Stimulated activated memory B cell treated with anti-CD40 and anti-IgM and Interleukin-4, amounts not matched to agents 10 μg/mL and 1 μg/mL and 100 μg/mL, for 72 hours (primary cell): ENCODE results near the gene CBX1.
"Not testable (repeated sequence)": the region's sequence is repeated elsewhere in the genome, so short reads cannot be mapped to it uniquely, and the experiment has no call there.

Source experiments
- ATAC-seq: fragments of 150-1000 bp; cut with Tn5 transposase; 2 replicates; pipeline ENCODE4 v1.10.0; 2021
- H3K27ac Mint-ChIP-seq: one replicate; pipeline ENCODE4 v1.8.0; 2022; ENCODE audit warnings: mild to moderate bottlenecking, mixed read lengths
- H3K27me3 Mint-ChIP-seq: one replicate; pipeline ENCODE4 v1.8.0; 2022; ENCODE audit warnings: mixed read lengths
- H3K36me3 Mint-ChIP-seq: one replicate; pipeline ENCODE4 v1.8.0; 2022; ENCODE audit warnings: mixed read lengths
- H3K4me1 Mint-ChIP-seq: one replicate; pipeline ENCODE4 v1.8.0; 2022; ENCODE audit warnings: mixed read lengths
- H3K4me3 Mint-ChIP-seq: one replicate; pipeline ENCODE4 v1.8.0; 2022; ENCODE audit warnings: mild to moderate bottlenecking, moderate library complexity, mixed read lengths
- H3K9me3 Mint-ChIP-seq: one replicate; pipeline ENCODE4 v1.8.0; 2022; ENCODE audit warnings: mixed read lengths

Gene CBX1

DNA sequence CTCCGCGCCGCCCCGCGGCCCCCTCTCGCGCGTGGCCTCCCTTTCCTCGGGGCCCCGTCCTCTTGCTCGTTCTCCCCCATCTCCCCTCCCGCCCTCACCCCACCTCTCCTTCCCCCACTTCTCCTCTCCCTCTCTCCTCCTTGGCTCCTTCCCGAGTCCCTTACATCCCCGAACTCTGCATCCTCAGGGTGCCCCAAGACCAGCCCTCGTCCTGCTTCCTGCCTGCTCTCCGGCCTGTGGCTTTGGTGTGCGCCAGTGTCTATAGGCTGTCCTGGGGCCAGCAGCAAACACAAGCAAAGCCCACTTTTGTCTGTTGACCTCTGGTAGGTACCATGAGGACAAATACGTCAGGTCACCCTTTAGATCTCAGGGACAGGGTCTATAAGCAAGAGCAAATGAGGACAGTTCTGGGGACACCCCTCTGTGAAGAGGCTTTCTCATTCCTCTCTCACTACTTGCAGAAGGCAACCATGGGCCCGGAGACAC lies 63.4 kb downstream of the CBX1 start:
- Mint-ChIP-seq H3K36me3 (no peaks in the 10 kb centered on the region), H3K27ac (peak overlapping the region; percentile 83), H3K4me3 (peak overlapping the region; percentile 93), H3K4me1 (peaks cover 22% of the 10 kb centered on the region), H3K27me3 (peaks cover 9% of the 10 kb centered on the region), H3K9me3 (no peaks in the 10 kb centered on the region)
- no peak for ATAC-seq

GRCh38 chr17:48037036-48037837 lies 64.0 kb downstream of the CBX1 start, which contains the start of gene COPZ2:
Gene COPZ2, minus strand, starts transcription at chr17:48037797. Its CDS starts 20 bp downstream, at chr17:48037777.
- Mint-ChIP-seq H3K27me3 (peaks cover 9% of the 10 kb centered on the region), H3K27ac (peak within 1 kb of the TSS; percentile 83), H3K9me3 (no peaks in the 10 kb centered on the region), H3K4me3 (peak within 1 kb of the TSS; percentile 93), H3K4me1 (peaks cover 22% of the 10 kb centered on the region), H3K36me3 (no peaks in the 10 kb centered on the region)
- ATAC-seq: peak; percentile 88

- no peaks in the 10 kb centered on the region for H3K36me3 Mint-ChIP-seq
- peak overlapping the region; percentile 83 for H3K27ac Mint-ChIP-seq
- H3K4me3 Mint-ChIP-seq: peak overlapping the region; percentile 93
- peaks cover 22% of the 10 kb centered on the region for H3K4me1 Mint-ChIP-seq
- ATAC-seq: no peak
- peaks cover 9% of the 10 kb centered on the region for H3K27me3 Mint-ChIP-seq
- H3K9me3 Mint-ChIP-seq: no peaks in the 10 kb centered on the region
Measured at GRCh38 chr17:48036693-48037035, 64.6 kb downstream of the CBX1 start.

- H3K36me3 Mint-ChIP-seq, ATAC-seq, H3K27me3 Mint-ChIP-seq, H3K27ac Mint-ChIP-seq, H3K9me3 Mint-ChIP-seq, H3K4me3 Mint-ChIP-seq: not testable (repeated sequence)
- peaks cover 22% of the 10 kb centered on the region for H3K4me1 Mint-ChIP-seq
Measured at GRCh38 chr17:48034734-48035133, 66.5 kb downstream of the CBX1 start.

GRCh38 chr17:48031966-48032365 lies 69.3 kb downstream of the CBX1 start:
- no peak overlapping the region for H3K4me3 Mint-ChIP-seq
- H3K4me1 Mint-ChIP-seq: peaks cover 10% of the 10 kb centered on the region
- no peak for ATAC-seq
- no peaks in the 10 kb centered on the region for H3K27me3 Mint-ChIP-seq
- H3K27ac Mint-ChIP-seq: no peak overlapping the region
- no peaks in the 10 kb centered on the region for H3K36me3 Mint-ChIP-seq
- no peaks in the 10 kb centered on the region for H3K9me3 Mint-ChIP-seq

- Mint-ChIP-seq H3K4me1 (peaks cover 18% of the 10 kb centered on the region), H3K4me3 (no peak overlapping the region), H3K9me3 (no peaks in the 10 kb centered on the region), H3K36me3 (no peaks in the 10 kb centered on the region), H3K27me3 (no peaks in the 10 kb centered on the region), H3K27ac (no peak overlapping the region)
- ATAC-seq: no peak
Measured at GRCh38 chr17:48030531-48030930, 70.7 kb downstream of the CBX1 start.

GRCh38 chr17:48028736-48029135 lies 72.5 kb downstream of the CBX1 start:
- H3K4me3 Mint-ChIP-seq: no peak overlapping the region
- H3K9me3 Mint-ChIP-seq: no peaks in the 10 kb centered on the region
- H3K36me3 Mint-ChIP-seq: no peaks in the 10 kb centered on the region
- no peak for ATAC-seq
- H3K27me3 Mint-ChIP-seq: no peaks in the 10 kb centered on the region
- no peak overlapping the region for H3K27ac Mint-ChIP-seq
- H3K4me1 Mint-ChIP-seq: peaks cover 33% of the 10 kb centered on the region

GRCh38 chr17:48027322-48027981 lies 73.8 kb downstream of the CBX1 start:
- Mint-ChIP-seq H3K4me1 (peaks cover 45% of the 10 kb centered on the region), H3K9me3 (no peaks in the 10 kb centered on the region), H3K4me3 (no peak overlapping the region), H3K27me3 (peaks cover 10% of the 10 kb centered on the region), H3K36me3 (no peaks in the 10 kb centered on the region), H3K27ac (no peak overlapping the region)
- ATAC-seq: no peak

GRCh38 chr17:48026502-48027321 lies 74.6 kb downstream of the CBX1 start:
- peak; percentile 54 for ATAC-seq
- Mint-ChIP-seq H3K27ac (no peak overlapping the region), H3K36me3 (no peaks in the 10 kb centered on the region), H3K27me3 (peaks cover 11% of the 10 kb centered on the region), H3K4me1 (peaks cover 45% of the 10 kb centered on the region), H3K9me3 (no peaks in the 10 kb centered on the region), H3K4me3 (no peak overlapping the region)

DNA sequence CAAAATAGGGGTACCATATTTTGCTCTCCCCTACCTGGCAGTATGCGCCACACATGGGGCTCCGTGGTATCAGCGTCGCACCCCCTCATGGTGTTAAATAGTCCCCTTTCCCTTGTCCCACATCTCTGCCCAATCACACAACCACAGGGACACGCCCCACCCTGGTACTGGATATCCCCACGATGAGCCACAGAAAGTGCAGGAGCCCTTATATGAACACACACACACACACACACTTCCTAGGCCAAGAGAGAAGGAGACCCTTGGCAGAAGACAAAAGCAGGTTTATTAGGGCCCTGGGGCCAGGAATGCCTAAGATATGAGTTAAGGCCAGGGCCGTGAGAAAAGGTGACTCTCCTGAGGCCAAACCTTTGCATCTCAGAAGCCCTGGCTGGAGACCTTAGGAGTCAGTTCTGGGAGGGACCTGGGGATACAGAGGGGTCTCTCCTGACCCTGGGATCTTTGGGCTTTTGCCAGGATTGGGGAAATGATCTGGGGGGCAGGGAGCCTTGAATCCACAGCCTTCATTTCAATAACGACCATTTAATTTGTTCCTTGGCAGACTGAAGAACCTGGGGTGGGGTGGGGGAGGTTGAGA lies 75.3 kb downstream of the CBX1 start:
- peaks cover 11% of the 10 kb centered on the region for H3K27me3 Mint-ChIP-seq
- no peaks in the 10 kb centered on the region for H3K9me3 Mint-ChIP-seq

GRCh38 chr17:48025040-48025903 lies 76.0 kb downstream of the CBX1 start:
- no peaks in the 10 kb centered on the region for H3K9me3 Mint-ChIP-seq
- ATAC-seq: peak; percentile 95
- H3K36me3 Mint-ChIP-seq: no peaks in the 10 kb centered on the region
- peaks cover 45% of the 10 kb centered on the region for H3K4me1 Mint-ChIP-seq
- H3K27ac Mint-ChIP-seq: peak overlapping the region; percentile 77
- peaks cover 11% of the 10 kb centered on the region for H3K27me3 Mint-ChIP-seq
- H3K4me3 Mint-ChIP-seq: peak overlapping the region; percentile 85

More for the DNA sequence above, 75.3 kb downstream of the CBX1 start:
- Mint-ChIP-seq H3K4me3 (peak overlapping the region; percentile 85), H3K27ac (no peak overlapping the region), H3K36me3 (no peaks in the 10 kb centered on the region), H3K4me1 (peaks cover 45% of the 10 kb centered on the region)
- no peak for ATAC-seq

DNA sequence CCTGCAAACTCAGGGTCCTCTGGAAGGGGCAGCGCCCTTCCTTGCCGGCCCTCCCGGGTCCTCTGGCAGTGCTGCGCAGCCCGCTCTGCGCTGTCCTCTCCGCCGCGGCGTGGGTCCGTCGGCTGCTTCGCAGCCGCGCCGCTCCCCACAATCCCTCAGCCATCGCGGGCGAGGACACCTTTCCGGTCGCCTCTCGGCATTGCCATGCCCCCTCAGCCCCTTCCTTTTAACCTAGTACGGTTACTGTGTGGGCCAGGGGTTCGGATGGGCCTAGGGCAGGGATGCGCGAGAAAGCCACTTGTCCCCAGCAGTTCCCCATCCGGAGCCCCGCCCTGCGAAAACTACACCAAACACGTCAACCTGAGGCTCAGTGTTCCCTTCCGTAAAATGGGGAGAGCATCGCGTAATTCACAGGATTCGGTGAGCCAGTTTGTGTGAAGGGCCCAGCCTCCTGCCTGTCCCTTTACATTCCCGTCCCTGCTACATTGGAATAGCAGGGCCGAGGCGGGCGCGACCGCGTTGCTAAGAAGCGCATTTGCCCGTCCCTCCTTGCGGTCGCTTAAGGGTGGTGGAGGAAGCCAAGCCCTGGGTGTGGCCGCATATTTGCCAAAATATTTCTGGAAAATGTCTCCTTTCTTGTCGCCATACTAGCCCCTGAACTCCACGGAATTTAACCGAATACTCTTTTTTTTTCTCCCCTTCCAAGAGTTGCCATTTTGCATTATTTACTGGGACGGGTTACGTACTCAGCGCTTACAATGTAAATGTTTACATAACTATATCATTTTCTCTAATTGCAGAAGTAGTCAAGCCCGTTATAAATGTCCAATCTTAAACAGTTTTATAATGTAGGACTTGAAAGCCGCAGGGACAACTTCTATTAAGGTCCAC lies 76.9 kb downstream of the CBX1 start:
- H3K4me1 Mint-ChIP-seq: peaks cover 45% of the 10 kb centered on the region
- H3K36me3 Mint-ChIP-seq: no peaks in the 10 kb centered on the region
- peak; percentile 25 for ATAC-seq
- peak overlapping the region; percentile 85 for H3K4me3 Mint-ChIP-seq
- peak overlapping the region; percentile 77 for H3K27ac Mint-ChIP-seq
- no peaks in the 10 kb centered on the region for H3K9me3 Mint-ChIP-seq
- H3K27me3 Mint-ChIP-seq: peaks cover 11% of the 10 kb centered on the region

DNA sequence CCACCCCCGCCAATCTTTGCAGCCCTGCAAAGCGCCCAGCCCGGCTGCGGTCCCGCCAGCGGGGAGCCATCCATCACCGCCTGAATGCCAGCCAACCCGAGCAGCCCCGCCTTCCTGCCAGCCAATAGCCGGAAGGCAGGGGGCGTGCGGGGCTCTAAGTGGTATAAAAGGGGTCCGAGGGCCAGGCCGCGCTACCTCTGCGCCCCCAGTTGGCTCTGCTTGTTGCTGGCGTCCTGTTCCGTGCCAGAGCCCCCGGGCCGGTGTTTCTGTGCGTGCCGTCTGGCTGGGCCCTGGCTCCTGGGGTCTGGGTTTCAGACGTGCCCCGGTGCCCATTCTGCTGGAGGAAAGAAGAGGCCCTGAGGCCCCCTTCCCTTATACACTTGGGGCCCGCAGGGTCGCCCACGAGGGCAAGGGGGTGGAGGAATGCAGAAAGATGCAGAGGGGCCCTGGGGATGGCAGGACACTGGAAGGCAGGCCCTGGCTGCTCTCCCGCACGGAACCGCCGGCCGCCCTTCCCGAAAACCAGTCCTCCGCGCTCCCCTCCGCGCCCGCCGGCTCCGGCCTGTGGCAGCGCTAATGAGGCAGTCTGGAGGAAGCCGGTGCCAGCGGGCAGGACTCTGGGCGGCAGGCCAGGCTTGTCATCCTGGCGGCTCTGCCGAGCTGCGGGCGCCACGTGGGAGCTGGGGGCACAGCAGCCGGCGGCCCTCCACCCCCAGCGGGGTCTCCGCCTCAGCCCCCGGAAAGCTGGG lies 77.7 kb downstream of the CBX1 start:
- H3K4me1 Mint-ChIP-seq: peaks cover 45% of the 10 kb centered on the region

More for the DNA sequence above, 77.7 kb downstream of the CBX1 start:
- Mint-ChIP-seq H3K4me3 (peak overlapping the region; percentile 82), H3K9me3 (no peaks in the 10 kb centered on the region), H3K27ac (peak overlapping the region; percentile 77), H3K36me3 (no peaks in the 10 kb centered on the region), H3K27me3 (peaks cover 11% of the 10 kb centered on the region)
- peak; percentile 3 for ATAC-seq
